GM18498 (cell line): Measurements from ENCODE around the gene KIRREL3.
"Not testable (repeated sequence)": the region's sequence is repeated elsewhere in the genome, so short reads cannot be mapped to it uniquely, and the experiment has no call there.

ENCODE experiments used
- ATAC-seq: cut with Tn5 transposase; IDR thresholded peaks from one replicate; pipeline ENCODE4 v1.9.1; 2021; ENCODE audit warnings: mild to moderate bottlenecking, moderate library complexity; ENCODE audit not compliant: unreplicated experiment

Gene KIRREL3

GRCh38 chr11:126374562-126375300 is 625.8 kb downstream of the KIRREL3 start:
- ATAC-seq, result not testable (repeated sequence)

DNA sequence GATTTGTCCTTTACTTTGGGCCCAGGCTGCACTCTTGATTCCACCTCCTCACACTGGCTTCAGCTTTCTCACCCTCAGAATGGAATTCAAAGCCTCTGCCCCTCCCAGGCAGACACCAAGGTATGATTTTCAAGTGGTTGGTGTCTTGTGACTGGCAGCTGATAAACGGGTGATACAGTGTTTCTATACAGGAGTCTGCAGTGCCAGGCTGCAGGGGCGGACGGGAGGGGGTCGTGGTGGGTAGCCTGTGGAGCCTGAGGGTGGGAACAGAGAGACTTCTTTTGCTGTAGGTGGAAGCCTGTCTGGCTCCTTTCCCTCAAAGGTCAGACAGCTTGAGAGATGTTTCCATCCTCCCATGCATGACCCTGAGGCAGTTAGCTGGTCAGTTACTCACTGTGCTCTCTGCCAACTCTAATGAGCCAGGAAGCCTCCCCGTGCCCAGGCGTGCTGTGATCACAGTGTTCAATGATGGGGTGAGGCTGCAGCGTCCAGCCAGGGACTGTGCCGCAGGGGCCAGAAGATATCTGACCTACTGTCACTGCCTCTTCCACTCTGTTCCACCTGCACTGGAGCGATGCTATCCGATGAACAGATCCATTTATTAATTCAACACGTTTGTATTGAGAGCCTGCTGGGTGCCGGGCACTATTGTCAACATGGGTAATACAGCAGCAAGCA is 627.0 kb downstream of the KIRREL3 start:
- ATAC-seq, result not testable (repeated sequence)
